GM03348 (cell line): Measurements from ENCODE around the gene CDX2.
"Not testable (repeated sequence)": the region's sequence is repeated elsewhere in the genome, so short reads cannot be mapped to it uniquely, and the experiment has no call there.

Source experiments
- DNase-seq: peaks from one replicate; pipeline ENCODE4 v3.0.0; 2012; ENCODE audit warnings: low spot score

Gene CDX2

DNA sequence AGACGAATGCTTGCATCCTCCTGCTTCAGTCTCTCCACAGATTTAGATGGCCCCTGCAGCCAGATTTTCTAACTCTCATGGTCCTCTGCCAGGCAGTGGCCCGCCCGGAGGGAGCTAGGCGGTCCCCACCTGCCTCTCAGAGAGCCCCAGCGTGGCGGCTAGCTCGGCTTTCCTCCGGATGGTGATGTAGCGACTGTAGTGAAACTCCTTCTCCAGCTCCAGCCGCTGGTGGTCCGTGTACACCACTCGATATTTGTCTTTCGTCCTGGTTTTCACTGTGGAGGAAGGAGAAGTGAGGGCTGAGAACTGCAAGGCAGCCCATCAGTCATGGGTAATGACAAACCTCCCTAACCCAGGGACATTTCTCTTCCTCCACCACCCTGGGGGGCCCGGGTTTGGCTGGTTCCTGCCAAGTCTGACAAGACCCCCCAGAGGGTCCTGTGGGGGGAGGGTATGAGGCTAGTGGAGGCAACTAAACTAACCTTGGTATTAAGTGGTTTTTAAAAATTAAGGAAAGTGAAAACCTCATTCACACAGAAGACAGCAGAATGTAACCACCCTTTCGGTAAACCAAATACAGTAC, 4.3 kb downstream of the CDX2 start:
- no peak for DNase-seq

DNA sequence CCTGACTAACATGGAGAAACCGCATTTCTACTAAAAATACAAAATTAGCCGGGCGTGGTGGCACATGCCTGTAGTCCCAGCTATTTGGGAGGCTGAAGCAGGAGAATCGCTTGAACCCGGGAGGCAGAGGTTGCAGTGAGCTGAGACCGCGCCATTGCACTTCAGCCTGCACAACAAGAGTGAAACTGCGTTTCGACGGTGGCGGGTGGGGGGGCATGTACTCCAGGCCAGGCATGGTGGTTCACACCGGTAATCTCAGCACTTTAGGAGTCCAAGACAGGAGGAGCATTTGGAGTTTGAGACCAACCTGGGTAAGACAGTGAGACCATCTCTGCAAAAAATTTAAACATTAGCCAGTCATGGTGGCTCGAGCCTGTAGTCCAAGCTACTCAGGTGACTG, 4.9 kb downstream of the CDX2 start:
- not testable (repeated sequence) for DNase-seq

DNA sequence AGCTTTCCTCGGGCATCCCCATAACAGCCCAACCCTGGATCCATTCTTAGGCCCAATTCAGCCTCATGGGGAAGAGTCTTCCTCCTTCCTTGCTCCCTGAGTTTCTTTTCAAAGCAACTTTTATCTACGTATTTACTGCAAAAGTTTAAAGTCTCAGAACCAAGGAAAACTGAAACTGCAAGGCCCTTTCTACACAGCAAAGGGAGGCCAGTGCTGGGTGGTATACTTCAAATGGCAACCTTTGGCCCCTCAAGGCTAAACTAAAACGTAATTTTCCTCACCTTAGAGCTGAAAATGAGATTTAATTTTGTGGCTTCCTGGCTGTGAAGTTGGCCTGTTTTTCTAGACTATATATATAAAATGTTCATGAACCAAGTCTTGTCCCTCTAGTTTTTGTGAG, 5.6 kb downstream of the CDX2 start:
- DNase-seq = no peak

DNA sequence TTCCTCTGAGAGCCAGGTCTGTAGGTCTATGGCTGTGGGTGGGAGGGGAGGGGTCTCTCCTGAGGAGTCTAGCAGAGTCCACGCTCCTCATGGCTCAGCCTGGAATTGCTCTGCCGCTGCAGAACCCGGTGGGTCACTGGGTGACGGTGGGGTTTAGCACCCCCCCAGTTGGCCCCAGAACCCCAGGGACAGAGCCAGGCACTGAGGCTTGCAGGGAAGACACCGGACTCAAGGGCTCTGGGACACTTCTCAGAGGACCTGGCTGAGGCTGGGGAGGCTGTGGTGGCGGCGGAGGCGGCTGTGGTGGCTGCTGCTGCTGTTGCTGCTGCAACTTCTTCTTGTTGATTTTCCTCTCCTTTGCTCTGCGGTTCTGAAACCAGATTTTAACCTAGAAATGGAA, 6.1 kb downstream of the CDX2 start:
- DNase-seq = no peak

DNA sequence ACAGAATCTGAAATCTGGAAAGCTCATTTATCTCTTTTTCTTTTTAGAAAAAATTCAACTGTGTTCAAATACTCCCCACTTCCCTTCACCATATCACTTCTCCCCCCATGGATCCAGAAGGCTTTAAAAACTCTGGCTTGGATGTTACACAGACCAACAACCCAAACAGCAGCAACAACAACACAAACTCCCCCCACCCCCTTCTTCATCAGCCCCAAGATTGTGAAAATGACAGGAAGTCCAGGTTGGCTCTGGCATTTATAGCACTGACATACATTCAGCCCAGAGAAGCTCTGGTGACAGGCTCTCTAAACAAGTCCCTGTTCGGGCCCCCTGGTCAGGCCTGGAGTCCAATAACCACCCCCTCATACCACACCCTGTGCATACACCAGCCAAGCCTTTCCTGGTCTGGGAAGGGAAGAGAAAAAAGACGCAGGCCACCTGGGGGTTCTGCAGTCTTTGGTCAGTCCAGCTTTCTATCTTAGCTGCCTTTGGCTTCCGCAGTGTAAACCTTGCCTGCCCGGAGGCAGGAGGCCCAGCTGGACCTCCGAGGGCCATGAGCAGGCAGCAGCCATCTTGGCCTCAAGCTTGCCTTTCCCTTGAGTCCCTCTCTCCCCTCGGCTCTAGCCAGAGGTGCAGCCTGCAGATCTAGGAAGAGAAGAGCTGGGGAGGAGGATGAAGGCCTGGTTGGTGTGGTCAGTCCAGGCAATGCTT, 6.8 kb downstream of the CDX2 start:
- DNase-seq = no peak

DNA sequence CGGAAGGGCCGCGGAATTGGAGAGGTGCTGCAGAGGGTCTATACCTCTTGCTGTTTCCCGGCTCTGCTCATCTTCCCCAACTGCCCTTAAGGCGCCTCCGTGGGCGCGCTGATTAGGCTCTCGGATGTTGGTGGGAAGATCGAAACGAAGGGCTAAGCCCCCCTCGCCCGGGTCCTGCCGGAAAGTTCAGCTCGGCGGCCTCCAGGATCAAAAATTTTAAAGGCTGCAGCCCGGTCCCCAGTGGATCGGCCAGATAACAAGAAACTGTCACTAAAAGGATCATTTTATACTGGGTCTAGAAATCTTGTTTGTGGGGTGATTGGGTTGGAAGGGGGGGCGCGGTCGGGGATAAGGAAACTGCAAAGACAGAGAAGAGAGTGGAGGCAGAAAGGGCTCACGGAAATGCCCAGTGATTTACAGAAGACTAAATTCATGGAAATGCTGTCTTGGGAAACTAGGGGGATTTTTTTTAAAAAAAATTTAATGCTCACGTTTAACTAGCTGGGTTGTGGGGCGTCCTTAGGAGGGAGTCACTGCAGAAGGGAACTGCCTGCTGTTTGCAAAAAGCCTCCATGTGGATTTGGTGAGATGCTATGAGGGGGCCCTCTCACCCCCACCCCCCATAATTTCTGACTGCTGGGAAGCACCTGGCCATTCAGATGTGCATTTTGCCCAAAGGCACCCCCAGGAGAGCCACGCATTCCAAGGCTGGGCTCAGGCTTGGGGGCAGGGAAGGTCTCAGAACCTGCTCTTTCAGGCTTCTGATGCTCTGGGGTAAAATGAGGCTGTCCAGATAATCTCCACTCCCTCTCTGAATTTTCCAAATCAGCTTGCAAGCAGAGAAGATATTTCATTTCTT, 7.7 kb downstream of the CDX2 start:
- DNase-seq = no peak

DNA sequence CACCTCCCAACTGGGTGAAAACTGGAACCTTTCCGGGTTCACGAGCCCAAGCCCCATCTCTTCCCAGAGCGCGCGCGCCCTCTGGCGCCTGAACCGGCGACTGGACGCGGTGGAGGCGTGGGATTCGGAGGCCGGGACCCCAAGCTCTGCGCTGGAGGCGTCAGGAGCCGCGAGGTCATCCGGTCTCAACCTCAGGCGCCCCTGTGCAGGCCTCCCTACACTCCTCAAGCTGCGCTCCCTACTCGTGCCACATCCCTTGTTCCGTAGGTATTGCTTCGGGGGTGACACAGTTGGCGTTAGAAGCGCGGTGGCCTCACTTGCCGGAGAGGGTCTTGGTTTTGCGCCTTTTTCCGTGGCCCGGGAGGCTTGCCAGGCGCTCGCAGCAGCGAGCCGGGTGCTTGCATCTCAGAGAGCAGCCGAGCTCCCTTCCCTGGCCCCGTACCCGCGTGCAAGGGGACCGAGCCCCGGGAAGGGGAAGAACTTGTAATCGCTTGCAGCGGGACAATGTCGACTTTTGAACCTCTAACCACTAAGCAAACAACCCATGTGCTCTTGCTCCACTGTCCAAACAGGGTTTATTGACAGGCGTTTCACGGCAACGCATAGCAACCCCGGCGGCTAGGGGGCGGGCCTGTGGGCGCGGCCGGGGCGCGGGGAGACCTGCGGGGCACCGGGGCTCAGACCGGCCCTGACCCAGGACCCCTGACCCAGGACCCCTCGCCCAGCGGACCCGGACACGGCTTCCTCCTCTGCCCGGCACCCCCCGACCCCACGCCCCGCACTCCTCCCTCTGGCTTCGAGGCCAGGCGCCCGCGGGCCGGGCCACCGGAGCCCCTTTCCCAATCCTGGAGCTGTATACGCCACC, 8.5 kb downstream of the CDX2 start:
- DNase-seq = no peak

DNA sequence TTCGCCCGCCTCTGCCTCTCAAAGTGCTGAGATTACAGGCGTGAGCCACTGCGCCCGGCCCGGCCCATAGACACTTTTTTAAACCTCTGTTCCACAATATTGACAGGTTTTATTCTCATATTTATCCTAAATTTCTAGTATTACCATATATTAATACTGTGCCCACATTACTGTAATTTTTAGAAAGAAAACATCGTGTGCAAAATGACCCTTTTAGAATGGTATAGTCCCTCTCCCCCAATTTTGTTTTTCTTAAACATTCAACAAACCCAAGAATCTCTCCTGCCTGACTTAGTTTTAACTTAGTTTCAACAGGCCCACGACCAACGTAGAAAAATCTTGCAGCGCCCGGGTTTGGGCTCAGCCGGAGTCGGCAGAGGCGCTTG, 9.1 kb downstream of the CDX2 start:
- DNase-seq = no peak

DNA sequence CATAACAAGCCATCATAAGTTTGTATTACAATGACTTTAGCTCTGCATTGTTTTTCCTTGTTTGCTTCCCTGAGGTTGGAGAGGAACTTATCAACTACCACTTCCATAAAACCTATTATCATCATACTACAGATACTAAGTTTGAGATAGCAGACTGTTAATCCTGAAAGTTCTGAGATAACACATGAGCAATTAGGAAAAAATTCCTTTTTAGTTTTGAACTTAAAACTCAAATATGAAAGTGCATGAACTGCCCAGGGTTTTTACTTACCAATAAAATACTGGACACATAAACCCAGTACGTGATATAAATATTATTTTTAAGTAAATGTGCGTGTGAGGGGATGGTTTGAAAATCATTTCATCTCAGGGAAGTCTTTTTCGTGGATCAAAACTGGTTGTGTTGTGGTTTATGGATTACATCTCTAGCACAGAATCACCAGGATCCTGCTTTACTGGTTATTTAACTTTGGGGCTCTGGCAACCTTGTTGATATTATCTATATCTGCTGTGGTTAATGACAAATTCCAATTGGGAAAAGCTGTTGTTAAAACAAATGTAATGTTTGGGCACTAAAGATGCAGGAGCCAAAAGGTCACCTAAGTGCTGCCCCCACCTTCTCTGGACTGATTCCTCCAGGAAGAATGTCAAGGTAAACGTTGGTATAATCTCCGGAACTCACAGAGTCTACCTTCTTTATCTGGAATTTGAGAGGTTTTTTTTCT, 12.4 kb downstream of the CDX2 start:
- no peak for DNase-seq

DNA sequence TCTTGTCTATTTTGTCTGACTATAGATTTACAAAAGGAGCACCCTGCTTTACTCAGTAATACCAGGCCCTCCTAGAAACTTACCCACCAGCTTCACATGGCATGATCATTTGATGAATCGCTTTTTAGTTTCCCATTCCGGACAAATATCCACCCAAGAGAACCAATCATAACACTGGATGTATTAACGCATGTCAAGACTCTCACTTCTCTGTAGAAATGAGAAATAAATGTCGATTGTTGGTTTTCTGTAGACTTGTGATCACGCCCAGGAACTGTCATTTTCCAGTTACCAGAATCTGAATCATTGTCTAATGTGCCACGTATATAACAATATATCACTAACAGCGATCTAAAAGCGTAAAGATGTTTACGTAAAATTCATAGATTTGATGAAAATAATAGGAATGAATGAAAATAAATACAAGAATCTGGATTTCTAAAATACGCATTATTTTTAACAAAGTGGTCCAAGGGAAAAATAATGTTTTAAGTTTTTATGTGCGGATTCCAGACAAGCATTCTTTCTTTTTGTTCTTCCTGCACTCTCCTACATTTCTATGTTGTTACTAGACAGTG, 14.0 kb downstream of the CDX2 start:
- no peak for DNase-seq

DNA sequence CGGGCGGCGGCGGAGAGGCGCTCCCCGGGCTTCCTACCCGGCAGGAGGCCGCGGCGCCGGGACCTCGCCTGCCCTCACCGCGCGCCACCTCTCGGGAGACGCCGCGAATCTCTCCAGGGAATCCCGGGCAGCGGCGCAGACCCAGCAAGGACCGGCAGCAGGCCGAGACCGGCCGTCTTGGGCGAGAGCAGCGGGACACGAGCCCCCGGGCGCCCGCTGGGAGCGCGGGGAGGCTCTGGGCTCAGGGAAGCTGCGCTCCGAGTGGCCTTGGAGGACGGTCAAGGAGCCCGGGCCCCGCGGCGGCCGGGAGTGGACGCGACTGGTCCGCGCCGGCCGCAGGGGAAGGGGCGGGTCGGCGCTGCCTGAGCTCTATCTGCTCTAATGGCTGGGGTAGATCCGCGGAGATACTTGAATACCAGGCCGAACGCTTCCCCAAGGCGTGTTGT, 14.7 kb downstream of the CDX2 start:
- DNase-seq = no peak

DNA sequence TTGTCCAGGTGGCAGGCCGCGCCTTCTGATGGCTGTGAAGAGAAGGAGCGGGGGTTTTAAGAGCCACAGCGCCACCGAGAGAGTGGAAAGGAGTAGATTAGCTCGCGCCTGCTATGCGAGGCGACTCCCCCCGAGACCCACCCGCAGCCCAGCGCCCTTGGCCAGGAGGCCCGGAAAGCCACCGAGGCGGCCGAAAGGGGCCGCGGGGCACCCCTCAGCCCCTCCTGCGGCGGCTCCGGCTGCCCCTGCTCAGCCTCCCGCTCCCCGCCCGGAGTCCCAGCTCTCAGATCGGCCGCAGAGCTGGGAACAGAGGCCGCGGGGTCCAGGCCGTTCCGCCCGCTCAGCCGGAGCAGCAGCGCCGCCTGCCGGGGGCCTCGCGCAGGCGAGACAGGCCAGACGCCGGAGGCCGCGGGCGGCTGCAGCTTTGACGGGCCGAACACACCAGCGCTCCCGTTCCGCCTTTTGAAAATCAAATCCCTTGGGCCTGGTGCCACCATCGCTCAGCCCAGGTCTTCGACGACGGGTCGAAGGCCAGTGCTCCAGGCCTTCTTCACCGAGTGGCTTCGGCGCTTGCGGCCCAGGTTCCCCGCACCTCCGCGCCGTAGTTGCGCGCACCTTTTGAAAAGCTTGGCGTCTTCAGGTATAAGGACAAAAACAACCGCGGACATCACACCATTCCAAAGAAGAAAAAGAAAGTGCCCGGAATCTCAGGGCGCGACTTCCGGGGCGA, 15.3 kb downstream of the CDX2 start:
- DNase-seq = peak; percentile 89

DNA sequence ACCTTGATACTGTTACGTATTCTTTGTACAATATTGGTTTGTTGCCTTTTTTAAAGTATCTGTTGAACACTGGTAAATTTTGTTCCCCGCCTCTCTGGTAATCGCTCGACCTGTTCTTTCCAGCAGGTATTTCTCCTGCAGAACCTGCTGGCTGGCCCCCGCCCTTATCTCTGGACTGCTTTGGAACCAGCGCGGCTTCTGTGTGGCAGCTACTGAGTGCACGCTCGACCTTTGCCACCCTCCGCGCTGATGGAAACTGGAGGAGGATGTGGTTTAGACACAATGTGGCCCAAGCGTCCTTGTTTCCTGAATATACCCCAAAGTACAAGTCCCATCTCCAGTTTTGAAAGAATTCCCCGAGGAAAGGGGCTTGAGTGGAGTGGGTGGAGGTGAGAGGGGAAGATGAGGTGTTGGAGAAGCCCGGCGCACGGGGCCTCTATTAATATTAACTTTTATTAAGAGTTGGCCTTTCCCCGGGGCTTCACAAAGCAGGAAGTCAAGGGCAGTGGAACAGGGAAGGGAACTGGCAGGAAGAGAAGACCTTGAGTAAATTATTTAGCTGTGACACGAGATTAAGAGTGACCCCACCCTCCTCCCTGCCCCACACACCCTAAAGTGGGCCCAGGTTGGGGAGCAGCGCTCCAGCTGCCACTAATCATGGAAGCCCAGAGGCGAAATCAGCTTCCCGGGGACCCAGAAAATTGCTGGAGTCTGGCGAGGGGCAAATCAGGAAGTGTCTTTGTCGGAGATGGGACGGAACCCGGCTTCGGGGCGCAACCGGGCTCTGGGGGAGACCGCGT, 16.0 kb downstream of the CDX2 start:
- DNase-seq = no peak

DNA sequence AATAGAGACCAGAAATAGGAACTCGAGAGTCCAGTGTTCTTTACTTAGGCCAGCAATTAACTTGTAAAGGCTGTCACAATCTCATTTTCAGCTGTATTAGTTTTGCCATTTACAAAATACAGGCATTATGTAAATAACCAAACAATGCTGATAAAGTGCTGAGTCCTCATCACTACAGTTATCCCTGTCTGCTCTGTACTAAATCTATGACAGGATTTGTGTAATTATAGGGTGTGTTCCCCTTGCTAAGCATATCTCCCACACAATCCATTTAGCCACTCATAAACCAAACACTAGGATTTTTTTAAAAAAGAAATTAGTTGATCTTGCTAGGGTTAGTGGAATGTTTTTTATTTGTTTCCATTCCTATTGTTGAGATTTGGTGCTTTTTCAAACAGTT, 26.1 kb downstream of the CDX2 start:
- no peak for DNase-seq

DNA sequence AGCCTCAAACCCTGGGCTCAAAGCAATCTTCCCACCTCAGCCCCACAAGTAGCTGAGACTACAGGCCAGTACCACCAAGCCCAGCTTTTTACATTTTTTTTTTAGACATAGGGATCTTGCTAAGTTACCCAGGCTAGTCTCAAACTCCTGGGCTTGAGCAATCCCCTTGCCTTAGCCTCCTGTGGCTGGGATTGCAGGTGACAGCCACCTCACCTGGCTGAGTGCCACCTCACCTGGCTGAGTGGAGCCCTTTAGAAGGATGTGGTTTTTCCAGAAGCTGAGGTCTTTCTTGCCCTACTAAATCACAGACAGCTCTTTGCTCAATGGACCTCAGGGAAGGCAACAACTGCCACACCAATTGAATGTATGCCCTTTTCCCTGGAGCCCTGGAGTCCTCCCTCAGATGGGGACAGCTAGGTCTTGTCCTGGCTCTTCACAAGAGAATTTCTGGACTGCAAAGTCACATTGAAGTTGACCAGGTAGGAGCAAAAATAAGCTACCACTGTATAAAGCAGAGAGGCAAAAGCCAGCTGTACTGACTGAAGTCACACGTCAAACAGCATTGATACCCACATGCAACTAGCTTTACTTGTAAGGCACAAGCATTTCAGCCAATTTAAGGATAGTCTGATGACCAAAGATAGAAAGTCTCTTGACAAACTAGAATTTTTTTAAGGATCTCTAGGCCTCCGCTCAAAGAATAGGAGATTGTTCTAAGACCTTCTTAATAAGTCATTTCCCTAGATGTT, 35.4 kb downstream of the CDX2 start:
- DNase-seq = no peak

DNA sequence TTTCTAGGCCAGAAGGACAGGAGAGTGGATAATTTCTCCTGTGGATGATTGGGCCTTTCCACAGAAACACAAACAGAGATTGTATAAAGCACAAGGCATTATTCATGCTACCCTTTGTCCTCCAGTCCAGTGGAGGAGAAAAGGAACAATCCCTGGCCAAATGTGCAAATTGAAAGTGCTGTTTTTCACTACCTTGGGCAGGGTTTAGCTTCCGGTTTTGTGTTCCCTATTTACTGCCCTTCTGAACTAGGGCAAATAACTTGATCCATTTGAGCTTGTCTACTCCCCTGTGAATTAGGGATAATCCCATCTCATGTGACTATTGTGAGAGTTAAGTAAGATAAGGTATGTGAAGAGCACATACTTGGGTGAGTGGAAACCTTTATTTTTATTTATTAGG, 36.0 kb downstream of the CDX2 start:
- DNase-seq = no peak

DNA sequence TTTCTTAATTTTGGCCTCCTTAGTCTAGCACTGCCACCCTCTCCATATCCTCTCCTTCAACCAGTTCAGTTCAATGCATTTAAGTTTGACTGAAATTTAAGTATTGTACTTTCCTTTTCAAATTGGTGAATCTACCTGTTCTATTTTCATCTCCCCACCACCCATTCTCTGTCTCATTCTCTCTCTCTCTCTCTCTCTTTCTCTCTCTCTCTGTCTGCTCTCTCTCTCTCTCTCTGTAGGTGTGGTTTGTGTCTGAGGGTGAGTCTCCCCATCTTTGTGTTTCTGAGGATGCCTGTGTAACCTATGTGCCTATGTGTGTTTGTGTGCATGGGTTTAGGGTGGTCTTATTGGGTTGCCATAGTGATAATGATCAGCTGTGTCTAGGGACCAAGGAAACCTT, 39.2 kb downstream of the CDX2 start:
- no peak for DNase-seq

DNA sequence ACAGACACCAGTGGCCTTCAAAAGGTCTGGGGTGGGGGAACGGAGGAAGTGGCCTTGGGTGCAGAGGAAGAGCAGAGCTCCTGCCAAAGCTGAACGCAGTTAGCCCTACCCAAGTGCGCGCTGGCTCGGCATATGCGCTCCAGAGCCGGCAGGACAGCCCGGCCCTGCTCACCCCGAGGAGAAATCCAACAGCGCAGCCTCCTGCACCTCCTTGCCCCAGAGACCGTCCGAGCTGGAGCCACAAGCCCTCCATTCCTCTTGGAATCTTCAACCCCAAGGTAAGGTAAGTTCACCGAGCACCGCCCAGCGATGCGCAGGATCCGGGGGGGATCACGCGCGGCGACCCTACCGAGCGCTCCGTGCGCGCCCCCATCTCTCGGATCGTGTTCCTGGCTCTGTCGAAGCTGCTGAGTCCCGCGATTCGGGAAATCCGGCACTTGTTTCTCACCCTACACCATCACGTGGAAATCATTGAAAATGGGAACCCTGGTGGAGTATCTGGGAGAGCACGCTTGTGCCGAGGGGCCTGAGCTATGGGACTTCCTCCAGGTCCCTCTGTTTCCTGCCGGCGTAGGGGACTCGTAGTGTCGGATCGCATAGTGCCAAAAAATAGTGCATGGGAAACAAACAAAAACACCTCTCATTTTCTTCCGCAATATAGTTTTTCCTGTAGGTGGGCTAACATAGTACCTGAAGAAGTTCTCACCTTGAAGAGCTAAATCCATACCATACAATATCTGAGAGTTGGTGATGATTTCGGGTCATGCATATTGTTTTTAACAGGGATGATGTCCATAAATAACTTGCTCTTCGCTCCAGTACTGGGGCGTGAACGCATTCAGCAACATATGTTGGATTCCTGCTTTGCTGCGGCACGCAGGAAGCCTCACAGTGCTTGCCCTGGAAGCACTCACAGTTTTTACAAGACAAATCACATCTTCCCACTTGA, 40.0 kb downstream of the CDX2 start:
- no peak for DNase-seq
